Osteocyte (in vitro differentiated cells): Measurements from ENCODE around the gene RREB1. TPM values are rescaled to one million over a fixed set of nuclear protein-coding genes. Genes with fewer than 3 reads are reported as not detected.

Experiments
- DNase-seq: peaks from one replicate; pipeline ENCODE4 v3.0.0; 2021; ENCODE audit warnings: mixed read lengths; ENCODE audit not compliant: unreplicated experiment; ENCODE audit errors: extremely low spot score
- H3K27ac Mint-ChIP-seq: one replicate; pipeline ENCODE4 v1.8.0; 2021; ENCODE audit warnings: mild to moderate bottlenecking, mixed read lengths; ENCODE audit not compliant: unreplicated experiment
- H3K27me3 Mint-ChIP-seq: one replicate; pipeline ENCODE4 v1.8.0; 2021; ENCODE audit warnings: mixed read lengths; ENCODE audit not compliant: unreplicated experiment
- H3K36me3 Mint-ChIP-seq: one replicate; pipeline ENCODE4 v1.8.0; 2021; ENCODE audit warnings: mixed read lengths; ENCODE audit not compliant: unreplicated experiment
- H3K4me1 Mint-ChIP-seq: one replicate; pipeline ENCODE4 v1.8.0; 2021; ENCODE audit warnings: mixed read lengths; ENCODE audit not compliant: unreplicated experiment
- H3K4me3 Mint-ChIP-seq: one replicate; pipeline ENCODE4 v1.8.0; 2021; ENCODE audit warnings: mild to moderate bottlenecking, moderate library complexity, mixed read lengths; ENCODE audit not compliant: unreplicated experiment
- H3K9me3 Mint-ChIP-seq: one replicate; pipeline ENCODE4 v1.8.0; 2021; ENCODE audit warnings: mixed read lengths; ENCODE audit not compliant: unreplicated experiment
- total RNA-seq: library from RNA; stranded (reverse); gene quantifications from 2 replicates; pipeline ENCODE4 v1.2.1, GENCODE V29; 2021
- TF ChIP-seq, protein P1 (sequence below): fragments of 200-600 bp; sonication (generic); IDR thresholded peaks from 2 replicates; pipeline ENCODE4 v1.5.0; 2021; ENCODE audit warnings: antibody characterized with exemption, mild to moderate bottlenecking, moderate library complexity

Gene RREB1
- total RNA-seq, 1 donor from 2014 or later = 29.9 TPM

DNA sequence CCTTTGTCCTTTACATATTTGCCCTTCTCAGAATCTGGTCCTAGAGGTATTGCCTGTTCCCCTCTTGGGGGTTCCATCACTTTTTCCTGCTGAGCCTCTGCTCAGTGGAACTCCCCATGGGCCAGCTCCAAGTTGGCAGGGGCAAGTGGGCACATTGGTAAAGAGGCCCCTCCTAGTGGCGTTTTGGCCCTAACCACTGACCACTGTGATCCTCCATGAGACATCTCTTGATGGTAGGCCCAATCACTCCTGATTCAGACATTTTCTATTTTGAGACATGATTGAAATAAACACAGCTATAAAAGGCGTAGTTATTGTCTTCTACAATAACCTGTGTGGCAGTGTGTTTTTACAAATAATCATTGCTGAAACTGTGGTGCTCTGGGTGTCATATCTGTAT, 83.0 kb downstream of the RREB1 start:
- peaks cover 44% of the 10 kb centered on the region for H3K36me3 Mint-ChIP-seq
- no peak overlapping the region for H3K4me3 Mint-ChIP-seq
- no peak for DNase-seq
- no peaks in the 10 kb centered on the region for H3K9me3 Mint-ChIP-seq
- peaks cover 2% of the 10 kb centered on the region for H3K4me1 Mint-ChIP-seq
- TF ChIP-seq, protein P1, sequence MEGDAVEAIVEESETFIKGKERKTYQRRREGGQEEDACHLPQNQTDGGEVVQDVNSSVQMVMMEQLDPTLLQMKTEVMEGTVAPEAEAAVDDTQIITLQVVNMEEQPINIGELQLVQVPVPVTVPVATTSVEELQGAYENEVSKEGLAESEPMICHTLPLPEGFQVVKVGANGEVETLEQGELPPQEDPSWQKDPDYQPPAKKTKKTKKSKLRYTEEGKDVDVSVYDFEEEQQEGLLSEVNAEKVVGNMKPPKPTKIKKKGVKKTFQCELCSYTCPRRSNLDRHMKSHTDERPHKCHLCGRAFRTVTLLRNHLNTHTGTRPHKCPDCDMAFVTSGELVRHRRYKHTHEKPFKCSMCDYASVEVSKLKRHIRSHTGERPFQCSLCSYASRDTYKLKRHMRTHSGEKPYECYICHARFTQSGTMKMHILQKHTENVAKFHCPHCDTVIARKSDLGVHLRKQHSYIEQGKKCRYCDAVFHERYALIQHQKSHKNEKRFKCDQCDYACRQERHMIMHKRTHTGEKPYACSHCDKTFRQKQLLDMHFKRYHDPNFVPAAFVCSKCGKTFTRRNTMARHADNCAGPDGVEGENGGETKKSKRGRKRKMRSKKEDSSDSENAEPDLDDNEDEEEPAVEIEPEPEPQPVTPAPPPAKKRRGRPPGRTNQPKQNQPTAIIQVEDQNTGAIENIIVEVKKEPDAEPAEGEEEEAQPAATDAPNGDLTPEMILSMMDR = no peak
- no peak overlapping the region for H3K27ac Mint-ChIP-seq
- no peaks in the 10 kb centered on the region for H3K27me3 Mint-ChIP-seq

DNA sequence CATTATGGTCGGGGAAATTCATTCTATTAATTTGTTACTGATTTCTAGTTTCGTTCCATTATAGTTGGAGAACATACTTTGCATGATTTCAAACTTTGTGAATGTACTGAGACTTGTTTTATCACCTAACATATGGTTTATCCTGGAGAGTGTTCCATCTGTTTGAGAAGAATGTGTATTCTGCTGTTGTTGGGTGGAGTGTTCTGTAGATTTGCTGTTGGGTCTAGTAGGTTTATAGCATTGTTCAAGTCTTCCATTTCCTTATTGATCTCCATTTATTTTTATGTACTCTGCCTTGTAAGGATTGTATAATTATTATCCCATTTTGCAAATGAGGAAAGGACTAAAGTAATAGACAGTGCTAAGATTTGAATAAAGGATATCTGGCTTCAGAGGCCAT, 85.4 kb downstream of the RREB1 start:
- TF ChIP-seq, protein P1 = no peak
- H3K9me3 Mint-ChIP-seq = no peaks in the 10 kb centered on the region
- H3K36me3 Mint-ChIP-seq = peaks cover 47% of the 10 kb centered on the region
- DNase-seq = no peak
- H3K27me3 Mint-ChIP-seq = no peaks in the 10 kb centered on the region
- peaks cover 7% of the 10 kb centered on the region for H3K4me1 Mint-ChIP-seq
- H3K4me3 Mint-ChIP-seq = no peak overlapping the region
- no peak overlapping the region for H3K27ac Mint-ChIP-seq

DNA sequence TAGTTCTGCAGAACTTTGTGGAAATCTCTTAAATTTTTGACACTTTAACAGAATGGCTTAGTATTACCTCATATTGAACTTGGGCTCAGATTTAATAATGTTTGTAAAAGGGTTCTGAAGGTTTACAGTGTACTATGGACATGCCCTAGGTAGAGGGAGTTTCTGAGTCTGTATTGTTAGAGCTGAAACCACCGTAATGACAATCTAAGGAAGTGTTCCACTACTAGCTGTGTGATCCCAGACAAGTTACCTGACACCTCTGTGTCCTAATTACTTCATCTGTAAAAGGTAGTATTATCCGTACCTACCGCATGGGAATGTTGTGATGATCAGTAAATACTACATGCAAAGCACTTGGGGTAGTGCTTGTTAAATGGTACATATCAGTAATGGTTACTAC, 86.9 kb downstream of the RREB1 start:
- H3K4me1 Mint-ChIP-seq = peaks cover 7% of the 10 kb centered on the region

DNA sequence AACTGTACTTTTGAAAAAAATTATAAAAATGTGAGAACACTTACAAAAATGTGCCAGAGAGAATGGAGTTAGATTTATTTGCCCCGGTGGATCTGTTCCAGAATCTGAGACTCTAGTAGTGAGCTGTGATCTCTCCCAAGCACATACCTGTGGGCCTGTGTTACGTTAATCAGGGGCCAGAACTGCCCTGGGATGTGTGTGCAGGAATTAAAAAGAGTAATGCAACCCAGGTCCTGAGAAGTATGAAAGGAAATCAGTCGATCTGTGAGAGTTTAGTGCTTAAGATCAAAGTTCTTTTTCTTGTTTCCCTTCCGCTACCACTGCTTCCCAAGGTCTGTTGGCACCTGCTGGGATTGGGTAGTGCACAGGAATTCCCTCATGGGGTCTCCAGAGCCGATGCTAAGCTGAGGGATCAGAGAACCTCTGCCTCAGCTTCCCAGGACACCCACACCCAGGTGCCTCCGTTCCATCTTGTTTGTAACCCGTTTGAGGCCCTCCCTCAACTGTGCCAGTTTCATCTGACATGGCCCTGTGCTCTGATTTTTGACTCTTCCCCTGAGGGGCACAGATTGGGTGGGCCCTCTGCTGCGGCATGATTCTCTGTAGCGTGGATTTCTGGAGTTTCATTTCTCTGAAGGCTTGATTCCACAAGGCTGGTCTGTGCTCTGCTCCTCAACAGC, 87.7 kb downstream of the RREB1 start:
- Mint-ChIP-seq H3K36me3 (peaks cover 30% of the 10 kb centered on the region), H3K27ac (no peak overlapping the region), H3K9me3 (no peaks in the 10 kb centered on the region), H3K4me3 (no peak overlapping the region), H3K4me1 (peaks cover 7% of the 10 kb centered on the region), H3K27me3 (no peaks in the 10 kb centered on the region)
- no peak for DNase-seq
- TF ChIP-seq, protein P1 = no peak

More for the DNA sequence above, 86.9 kb downstream of the RREB1 start:
- TF ChIP-seq, protein P1 = no peak
- no peak for DNase-seq
- Mint-ChIP-seq H3K27ac (no peak overlapping the region), H3K9me3 (no peaks in the 10 kb centered on the region), H3K27me3 (no peaks in the 10 kb centered on the region), H3K36me3 (peaks cover 33% of the 10 kb centered on the region), H3K4me3 (no peak overlapping the region)

DNA sequence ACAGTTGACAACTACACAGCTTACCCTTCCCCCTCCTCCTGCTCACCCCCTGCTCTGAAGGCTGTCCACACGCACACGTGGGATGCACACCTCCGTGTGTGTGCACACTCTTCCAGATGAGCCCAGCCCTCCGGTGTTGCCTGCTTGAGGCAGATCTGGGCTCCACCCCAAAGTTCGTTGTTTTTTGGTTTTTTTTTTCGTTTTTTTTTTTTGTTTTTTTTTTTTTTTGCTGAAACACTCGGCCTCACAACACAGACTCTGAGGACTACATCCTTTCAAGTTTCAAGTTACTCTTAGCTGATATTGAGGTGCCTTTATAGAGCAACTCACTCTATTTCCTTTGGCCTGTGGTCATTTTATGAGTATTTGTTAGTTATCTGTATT, 88.2 kb downstream of the RREB1 start:
- Mint-ChIP-seq H3K9me3 (no peaks in the 10 kb centered on the region), H3K36me3 (peaks cover 30% of the 10 kb centered on the region), H3K27me3 (no peaks in the 10 kb centered on the region), H3K27ac (no peak overlapping the region), H3K4me3 (no peak overlapping the region), H3K4me1 (peaks cover 7% of the 10 kb centered on the region)
- no peak for DNase-seq
- TF ChIP-seq, protein P1 = no peak
